DND-41 (cell line): ENCODE data around the gene USP24.

Experiments
- CTCF ChIP-seq: IDR thresholded peaks from 2 replicates; pipeline ENCODE4 v1.5.1; 2012; ENCODE audit warnings: borderline replicate concordance, low read length, moderate library complexity, mild to moderate bottlenecking; ENCODE audit not compliant: poor library complexity, severe bottlenecking; ENCODE audit errors: extremely low read depth
- EZH2 ChIP-seq: IDR thresholded peaks from 3 replicates; pipeline ENCODE4 v1.6.1; 2012; ENCODE audit warnings: borderline replicate concordance, low read depth, mild to moderate bottlenecking, moderate library complexity, low read length, inconsistent platforms; ENCODE audit not compliant: severe bottlenecking

DNA sequence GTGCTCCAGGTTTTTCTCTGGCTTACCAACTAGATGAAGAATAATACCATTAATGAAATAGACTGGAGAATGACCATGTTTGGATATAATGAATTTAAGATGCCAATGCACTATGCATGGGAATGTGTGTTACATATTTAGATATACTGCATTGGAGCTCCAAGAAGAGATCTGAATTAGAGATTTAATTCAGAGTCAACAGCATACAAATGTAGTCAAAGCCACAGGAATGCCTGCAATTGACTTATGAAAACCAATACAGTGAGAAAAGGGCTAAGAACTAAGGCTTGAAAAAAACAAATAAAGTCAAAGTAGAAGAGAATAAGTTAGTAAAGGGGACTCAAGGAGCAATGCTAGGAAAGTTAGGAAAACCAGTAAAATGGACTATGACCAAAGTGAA lies 59.1 kb downstream of the USP24 start:
- TF ChIP-seq CTCF (no peak), EZH2 (no peak)
